OCI-LY7 (cell line): ENCODE measurements around the gene ZNRD2.

Source experiments
- EZH2phosphoT487 ChIP-seq: fragments of 200-600 bp; sonication (generic); IDR thresholded peaks from 2 replicates; pipeline ENCODE4 v1.6.1; 2018; ENCODE audit warnings: low read depth, borderline replicate concordance, mild to moderate bottlenecking, mixed run types, antibody characterized with exemption, low read length, moderate library complexity, mixed read lengths
- TF ChIP-seq, protein P1 (sequence below): fragments of 200-600 bp; sonication (generic); conservative IDR thresholded peaks from 2 replicates; pipeline ENCODE4 v1.5.1; 2014; ENCODE audit warnings: mild to moderate bottlenecking, antibody characterized with exemption, low read length, moderate library complexity, mixed read lengths

DNA sequence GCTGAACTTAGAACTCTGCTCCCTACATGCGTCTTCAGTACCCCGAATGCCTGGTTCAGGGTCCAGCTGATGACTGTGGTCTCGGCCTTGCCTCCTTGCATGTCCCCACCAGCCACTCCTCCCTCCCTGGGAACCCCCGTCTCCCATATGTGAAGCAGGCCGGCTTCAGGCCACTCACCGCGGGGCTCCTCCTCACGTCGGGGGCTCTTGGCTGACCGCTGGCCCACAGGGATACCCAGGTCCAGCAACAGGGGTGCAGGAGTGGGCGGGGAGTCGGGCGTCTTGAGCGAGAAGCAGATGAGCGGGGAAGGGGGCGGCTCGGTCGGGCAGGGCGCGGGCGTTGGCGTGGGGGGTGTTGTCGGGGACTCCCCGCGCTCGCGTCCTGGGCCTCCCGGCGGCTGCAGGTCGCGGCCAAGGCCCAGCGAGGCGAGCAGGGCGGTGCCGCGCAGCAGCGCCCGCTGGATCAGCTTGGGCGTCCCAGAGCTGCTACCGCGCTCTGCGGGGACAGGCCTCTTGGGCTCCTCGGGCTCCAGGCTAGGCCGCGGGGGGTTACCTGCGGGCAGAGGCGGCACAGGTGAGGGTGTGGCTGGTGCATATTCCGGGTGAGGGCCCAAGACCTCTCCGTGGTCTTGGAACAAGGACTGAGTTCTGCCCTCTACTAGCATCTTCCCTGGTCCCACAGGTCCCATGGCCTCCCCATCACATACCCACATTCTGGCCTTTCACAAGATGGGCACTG is 29.1 kb downstream of the ZNRD2 start:
- TF ChIP-seq, protein P1, sequence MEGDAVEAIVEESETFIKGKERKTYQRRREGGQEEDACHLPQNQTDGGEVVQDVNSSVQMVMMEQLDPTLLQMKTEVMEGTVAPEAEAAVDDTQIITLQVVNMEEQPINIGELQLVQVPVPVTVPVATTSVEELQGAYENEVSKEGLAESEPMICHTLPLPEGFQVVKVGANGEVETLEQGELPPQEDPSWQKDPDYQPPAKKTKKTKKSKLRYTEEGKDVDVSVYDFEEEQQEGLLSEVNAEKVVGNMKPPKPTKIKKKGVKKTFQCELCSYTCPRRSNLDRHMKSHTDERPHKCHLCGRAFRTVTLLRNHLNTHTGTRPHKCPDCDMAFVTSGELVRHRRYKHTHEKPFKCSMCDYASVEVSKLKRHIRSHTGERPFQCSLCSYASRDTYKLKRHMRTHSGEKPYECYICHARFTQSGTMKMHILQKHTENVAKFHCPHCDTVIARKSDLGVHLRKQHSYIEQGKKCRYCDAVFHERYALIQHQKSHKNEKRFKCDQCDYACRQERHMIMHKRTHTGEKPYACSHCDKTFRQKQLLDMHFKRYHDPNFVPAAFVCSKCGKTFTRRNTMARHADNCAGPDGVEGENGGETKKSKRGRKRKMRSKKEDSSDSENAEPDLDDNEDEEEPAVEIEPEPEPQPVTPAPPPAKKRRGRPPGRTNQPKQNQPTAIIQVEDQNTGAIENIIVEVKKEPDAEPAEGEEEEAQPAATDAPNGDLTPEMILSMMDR: no peak
- TF ChIP-seq EZH2phosphoT487: no peak
